HG03139 (cell line): ENCODE results near the gene SLC5A6.

Experiments used
- ATAC-seq: cut with Tn5 transposase; IDR thresholded peaks from one replicate; pipeline ENCODE4 v1.9.1; 2021; ENCODE audit not compliant: unreplicated experiment

SLC5A6 gene

GRCh38 chr2:27237341-27237945 is 25.4 kb upstream of the SLC5A6 start:
- ATAC-seq, result no peak

- no peak for ATAC-seq
These were observed 24.6 kb upstream of the SLC5A6 start for GRCh38 chr2:27236626-27237025.

- no peak for ATAC-seq
These were observed 24.1 kb upstream of the SLC5A6 start for GRCh38 chr2:27236136-27236535.

GRCh38 chr2:27233341-27233740 is 21.3 kb upstream of the SLC5A6 start:
- ATAC-seq, result no peak

GRCh38 chr2:27231921-27232320 is 19.9 kb upstream of the SLC5A6 start:
- ATAC-seq, result no peak

- no peak for ATAC-seq
These were observed 15.4 kb upstream of the SLC5A6 start for GRCh38 chr2:27227501-27227900.

- ATAC-seq, result no peak
These were observed 13.5 kb upstream of the SLC5A6 start for GRCh38 chr2:27225526-27225925.

GRCh38 chr2:27223416-27223815 is 11.3 kb upstream of the SLC5A6 start:
- ATAC-seq, result no peak

GRCh38 chr2:27222407-27222806 is 10.3 kb upstream of the SLC5A6 start:
- ATAC-seq, result no peak

GRCh38 chr2:27221166-27221565 is 9.1 kb upstream of the SLC5A6 start:
- ATAC-seq, result no peak

- ATAC-seq, result no peak
These were observed 8.0 kb upstream of the SLC5A6 start for GRCh38 chr2:27220091-27220490.

GRCh38 chr2:27219091-27219490 is 7.0 kb upstream of the SLC5A6 start:
- no peak for ATAC-seq

- no peak for ATAC-seq
These were observed 6.5 kb upstream of the SLC5A6 start for GRCh38 chr2:27218614-27219013.

- ATAC-seq, result peak; percentile 74
These were observed 5.4 kb upstream of the SLC5A6 start, which contains the start of gene CAD for GRCh38 chr2:27217173-27218121. CAD (plus strand) TSS chr2:27217369; CDS start chr2:27217552, 183 bp downstream.

GRCh38 chr2:27216416-27217137 is 4.5 kb upstream of the SLC5A6 start:
- no peak for ATAC-seq

GRCh38 chr2:27214941-27215340 is 2.9 kb upstream of the SLC5A6 start:
- no peak for ATAC-seq

- peak; percentile 9 for ATAC-seq
These were observed 781 bp upstream of the SLC5A6 start for GRCh38 chr2:27212626-27213471.

GRCh38 chr2:27211241-27211942 is 676 bp downstream of the SLC5A6 start:
- peak; percentile 7 for ATAC-seq

- ATAC-seq, result no peak
These were observed 2.3 kb downstream of the SLC5A6 start for GRCh38 chr2:27209621-27210401.
